ENCODE data around the gene FADS1.

Gene FADS1

DNA sequence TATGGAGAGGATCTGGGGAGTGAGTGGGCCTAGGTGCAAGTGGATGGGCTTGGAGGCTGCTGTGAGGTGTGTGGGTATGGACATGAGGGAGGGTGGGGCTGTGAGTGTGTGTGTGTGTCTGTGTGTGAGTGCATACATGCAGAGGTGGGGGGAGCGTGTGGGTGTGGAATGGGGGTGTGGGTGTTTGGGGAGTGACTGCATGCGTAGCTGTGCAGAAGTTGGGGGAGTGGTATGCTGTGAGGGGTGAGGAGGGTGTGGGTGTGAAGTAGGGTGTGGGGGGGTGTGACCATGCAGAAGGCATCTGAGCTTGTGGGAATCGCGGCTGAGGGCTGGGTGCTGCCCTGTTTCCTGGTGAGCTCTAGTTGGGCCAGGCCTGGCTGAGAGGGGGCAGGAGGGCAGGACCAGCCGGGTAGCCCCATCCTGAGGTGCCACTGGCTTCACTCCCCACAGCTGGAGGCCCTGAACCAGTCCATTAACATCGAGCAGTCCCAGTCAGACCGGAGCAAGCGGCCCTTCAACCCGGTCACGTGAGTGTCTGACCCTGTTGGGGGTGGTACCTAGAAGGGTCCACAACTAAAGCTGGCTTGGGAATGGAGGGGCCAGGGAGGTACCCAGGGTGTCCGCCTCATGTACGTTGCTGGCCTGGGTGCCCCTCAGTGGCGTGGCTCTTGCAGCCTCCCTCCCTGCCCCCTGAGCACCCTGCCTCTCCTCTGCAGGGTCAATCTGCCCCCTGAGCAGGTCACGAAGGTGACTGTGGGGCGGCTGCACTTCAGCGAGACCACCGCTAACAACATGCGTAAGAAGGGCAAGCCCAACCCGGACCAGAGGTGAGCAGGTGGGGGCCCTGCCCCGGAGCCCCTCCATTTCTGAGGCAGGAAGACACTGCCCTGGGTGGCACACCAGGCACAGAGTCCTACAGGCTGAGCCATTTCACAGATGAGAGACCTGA, 40.9 kb downstream of the FADS1 start:
- TF ChIP-seq, protein P1, sequence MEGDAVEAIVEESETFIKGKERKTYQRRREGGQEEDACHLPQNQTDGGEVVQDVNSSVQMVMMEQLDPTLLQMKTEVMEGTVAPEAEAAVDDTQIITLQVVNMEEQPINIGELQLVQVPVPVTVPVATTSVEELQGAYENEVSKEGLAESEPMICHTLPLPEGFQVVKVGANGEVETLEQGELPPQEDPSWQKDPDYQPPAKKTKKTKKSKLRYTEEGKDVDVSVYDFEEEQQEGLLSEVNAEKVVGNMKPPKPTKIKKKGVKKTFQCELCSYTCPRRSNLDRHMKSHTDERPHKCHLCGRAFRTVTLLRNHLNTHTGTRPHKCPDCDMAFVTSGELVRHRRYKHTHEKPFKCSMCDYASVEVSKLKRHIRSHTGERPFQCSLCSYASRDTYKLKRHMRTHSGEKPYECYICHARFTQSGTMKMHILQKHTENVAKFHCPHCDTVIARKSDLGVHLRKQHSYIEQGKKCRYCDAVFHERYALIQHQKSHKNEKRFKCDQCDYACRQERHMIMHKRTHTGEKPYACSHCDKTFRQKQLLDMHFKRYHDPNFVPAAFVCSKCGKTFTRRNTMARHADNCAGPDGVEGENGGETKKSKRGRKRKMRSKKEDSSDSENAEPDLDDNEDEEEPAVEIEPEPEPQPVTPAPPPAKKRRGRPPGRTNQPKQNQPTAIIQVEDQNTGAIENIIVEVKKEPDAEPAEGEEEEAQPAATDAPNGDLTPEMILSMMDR (IDR thresholded peaks at IDR 0.05; ENCODE audit: borderline replicate concordance, insufficient read depth, low read depth, low read length), result no peak
- no peak overlapping the region for H3K4me3 ChIP-seq (ENCODE audit: low read depth, low read length)

DNA sequence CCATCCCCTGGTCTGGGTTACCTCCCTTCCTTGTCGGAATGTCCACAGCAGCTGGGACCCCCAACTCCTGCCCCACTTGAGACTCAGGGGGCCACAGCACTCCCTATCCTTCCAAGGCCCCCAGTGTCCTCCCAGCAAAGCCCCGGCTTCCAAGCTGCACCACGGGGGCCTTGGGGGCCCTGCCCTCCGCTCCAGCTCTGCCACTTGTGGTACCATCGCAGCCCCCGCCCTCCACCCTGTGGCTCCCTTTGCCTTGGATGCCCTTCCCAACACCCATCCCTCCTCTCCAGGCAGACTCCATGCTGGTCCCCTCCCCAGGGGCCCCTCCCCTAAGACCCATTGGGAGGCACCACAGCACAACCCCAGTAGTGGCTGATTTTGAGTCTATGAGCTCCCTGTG, 41.7 kb downstream of the FADS1 start:
- no peak overlapping the region for H3K4me3 ChIP-seq (ENCODE audit: low read depth, low read length)
- TF ChIP-seq, protein P1 (IDR thresholded peaks at IDR 0.05; ENCODE audit: borderline replicate concordance, insufficient read depth, low read depth, low read length), result no peak

DNA sequence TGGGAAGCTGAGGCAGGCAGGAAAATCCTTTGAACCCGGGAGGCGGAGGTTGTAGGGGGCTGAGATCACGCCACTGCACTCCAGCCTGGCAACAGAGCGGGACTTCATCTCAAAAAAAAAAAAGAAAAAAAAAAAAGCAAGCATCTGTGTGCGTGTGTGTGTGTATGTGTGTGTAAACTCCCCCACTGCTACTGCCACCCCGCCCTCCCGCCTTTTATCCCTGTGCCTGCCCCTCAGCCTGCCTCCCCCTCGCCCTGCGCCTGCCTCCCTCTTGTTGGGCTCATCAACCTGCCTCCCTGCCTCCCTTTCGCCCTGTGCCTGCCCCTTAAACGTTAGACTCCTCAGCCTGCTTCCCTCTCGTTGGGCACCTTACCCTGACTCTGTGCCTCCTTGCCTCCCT, 42.4 kb downstream of the FADS1 start:
- TF ChIP-seq, protein P1 (IDR thresholded peaks at IDR 0.05; ENCODE audit: borderline replicate concordance, insufficient read depth, low read depth, low read length), result no peak
- H3K4me3 ChIP-seq (ENCODE audit: low read depth, low read length), result no peak overlapping the region

DNA sequence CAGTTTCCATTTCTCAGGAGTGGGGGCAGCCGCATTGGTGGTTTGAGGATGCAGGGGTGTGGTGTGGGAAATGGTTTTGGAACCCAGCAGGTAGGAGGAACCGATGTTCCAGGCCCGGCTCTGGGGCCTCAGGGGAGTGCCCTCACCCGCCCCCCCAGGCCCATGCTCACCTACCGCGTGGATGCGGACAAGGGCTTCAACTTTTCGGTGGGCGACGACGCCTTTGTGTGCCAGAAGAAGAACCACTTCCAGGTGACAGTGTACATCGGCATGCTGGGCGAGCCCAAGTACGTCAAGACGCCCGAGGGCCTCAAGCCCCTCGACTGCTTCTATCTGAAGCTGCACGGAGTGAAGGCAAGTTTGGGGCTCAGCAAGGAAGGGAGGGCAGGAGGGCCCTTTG, 43.0 kb downstream of the FADS1 start:
- H3K4me3 ChIP-seq (ENCODE audit: low read depth, low read length), result no peak overlapping the region
- TF ChIP-seq, protein P1 (IDR thresholded peaks at IDR 0.05; ENCODE audit: borderline replicate concordance, insufficient read depth, low read depth, low read length), result no peak

DNA sequence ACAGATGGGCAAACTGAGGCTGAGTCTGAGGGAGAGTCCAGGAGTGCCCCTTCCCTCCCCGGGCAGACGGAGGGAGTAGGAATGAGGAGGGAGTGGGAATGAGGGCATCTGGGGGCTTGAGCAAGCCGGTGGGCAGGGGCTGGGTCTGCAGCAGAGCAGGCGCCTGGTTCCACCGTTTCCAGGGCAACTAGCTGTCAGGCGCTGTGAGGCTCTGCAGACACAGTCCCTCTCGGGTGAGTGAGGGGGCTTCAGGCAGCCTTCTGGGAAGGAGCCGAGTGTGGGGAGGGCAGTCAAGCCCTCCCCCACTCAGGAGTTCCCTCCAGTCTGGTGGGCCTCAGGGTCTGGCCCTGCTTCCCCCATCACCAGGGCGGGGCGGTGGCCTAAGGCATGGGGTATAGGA, 43.4 kb downstream of the FADS1 start:
- no peak overlapping the region for H3K4me3 ChIP-seq (ENCODE audit: low read depth, low read length)
- TF ChIP-seq, protein P1 (IDR thresholded peaks at IDR 0.05; ENCODE audit: borderline replicate concordance, insufficient read depth, low read depth, low read length), result no peak

DNA sequence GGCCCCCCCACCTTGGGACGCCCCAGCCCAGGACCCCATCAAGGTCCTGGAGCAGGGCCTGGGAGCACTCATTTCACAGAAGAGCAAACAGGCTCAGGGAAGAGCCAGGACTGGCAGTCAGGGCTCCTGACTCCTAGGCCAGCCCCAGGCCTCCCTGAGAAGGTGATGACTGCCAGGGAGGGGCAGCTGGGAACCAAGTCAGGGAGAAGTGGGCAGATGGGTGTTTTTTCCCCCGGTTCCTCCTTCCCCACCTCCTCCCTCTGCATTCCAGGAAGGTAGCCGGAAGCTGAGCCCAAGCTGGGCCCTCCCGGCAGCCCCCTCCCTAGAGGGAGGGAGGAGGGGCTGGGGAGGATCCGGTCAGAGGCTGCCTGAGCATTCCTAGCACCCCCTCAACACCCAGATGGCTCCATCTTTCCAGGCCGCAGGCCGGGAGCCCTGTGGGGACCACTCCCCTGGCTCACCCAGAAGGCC, 44.8 kb downstream of the FADS1 start:
- H3K4me3 ChIP-seq (ENCODE audit: low read depth, low read length), result no peak overlapping the region
- TF ChIP-seq, protein P1 (IDR thresholded peaks at IDR 0.05; ENCODE audit: borderline replicate concordance, insufficient read depth, low read depth, low read length), result no peak
